ENCODE measurements around the gene LAMA4.
A peak's percentile ranks its signal among the peaks of the same experiment; 100 is the strongest.

LAMA4 gene

GRCh38 chr6:112253841-112254816 is at the start of gene LAMA4:
Gene LAMA4, minus strand, starts transcription at chr6:112254567. Its CDS starts 417 bp downstream, at chr6:112254150.
- H3K27ac ChIP-seq (ENCODE audit: low read depth, low read length), result no peak within 1 kb of the TSS
- H3K4me3 ChIP-seq (ENCODE audit: low read depth, low read length), result peak within 1 kb of the TSS; percentile 94
- H3K36me3 ChIP-seq (ENCODE audit: control insufficient read depth, insufficient read depth, low read length), result no peaks in the 10 kb centered on the region
- H3K27me3 ChIP-seq (ENCODE audit: control insufficient read depth, insufficient read depth, low read length), result peaks cover 45% of the 10 kb centered on the region
- H3K9ac ChIP-seq (ENCODE audit: low read length), result peak within 1 kb of the TSS; percentile 57
- H3K4me1 ChIP-seq (ENCODE audit: control insufficient read depth, insufficient read depth, low read length), result peaks cover 19% of the 10 kb centered on the region
- H3K9me3 ChIP-seq (ENCODE audit: control insufficient read depth, insufficient read depth, low read depth, low read length), result no peaks in the 10 kb centered on the region

- Histone ChIP-seq H3K27me3 (ENCODE audit: control insufficient read depth, insufficient read depth, low read length) (no peaks in the 10 kb centered on the region), H3K4me3 (ENCODE audit: low read depth, low read length) (no peak overlapping the region), H3K4me1 (ENCODE audit: control insufficient read depth, insufficient read depth, low read length) (no peaks in the 10 kb centered on the region), H3K27ac (ENCODE audit: low read depth, low read length) (no peak overlapping the region), H3K9me3 (ENCODE audit: control insufficient read depth, insufficient read depth, low read depth, low read length) (no peaks in the 10 kb centered on the region), H3K36me3 (ENCODE audit: control insufficient read depth, insufficient read depth, low read length) (no peaks in the 10 kb centered on the region), H3K9ac (ENCODE audit: low read length) (no peak overlapping the region)
These were observed 47.9 kb upstream of the LAMA4 start for GRCh38 chr6:112302142-112302705.

GRCh38 chr6:112300896-112301295 is 46.5 kb upstream of the LAMA4 start:
- no peaks in the 10 kb centered on the region for H3K27me3 ChIP-seq (ENCODE audit: control insufficient read depth, insufficient read depth, low read length)
- no peaks in the 10 kb centered on the region for H3K4me1 ChIP-seq (ENCODE audit: control insufficient read depth, insufficient read depth, low read length)
- H3K9me3 ChIP-seq (ENCODE audit: control insufficient read depth, insufficient read depth, low read depth, low read length), result no peaks in the 10 kb centered on the region
- H3K9ac ChIP-seq (ENCODE audit: low read length), result no peak overlapping the region
- no peak overlapping the region for H3K4me3 ChIP-seq (ENCODE audit: low read depth, low read length)
- no peaks in the 10 kb centered on the region for H3K36me3 ChIP-seq (ENCODE audit: control insufficient read depth, insufficient read depth, low read length)
- no peak overlapping the region for H3K27ac ChIP-seq (ENCODE audit: low read depth, low read length)

- H3K9ac ChIP-seq (ENCODE audit: low read length), result no peak overlapping the region
- no peak overlapping the region for H3K4me3 ChIP-seq (ENCODE audit: low read depth, low read length)
- H3K4me1 ChIP-seq (ENCODE audit: control insufficient read depth, insufficient read depth, low read length), result no peaks in the 10 kb centered on the region
- no peaks in the 10 kb centered on the region for H3K9me3 ChIP-seq (ENCODE audit: control insufficient read depth, insufficient read depth, low read depth, low read length)
- H3K27ac ChIP-seq (ENCODE audit: low read depth, low read length), result no peak overlapping the region
- no peaks in the 10 kb centered on the region for H3K27me3 ChIP-seq (ENCODE audit: control insufficient read depth, insufficient read depth, low read length)
- H3K36me3 ChIP-seq (ENCODE audit: control insufficient read depth, insufficient read depth, low read length), result no peaks in the 10 kb centered on the region
These were observed 44.5 kb upstream of the LAMA4 start for GRCh38 chr6:112298816-112299281.

- Histone ChIP-seq H3K4me1 (ENCODE audit: control insufficient read depth, insufficient read depth, low read length) (no peaks in the 10 kb centered on the region), H3K27ac (ENCODE audit: low read depth, low read length) (no peak overlapping the region), H3K9ac (ENCODE audit: low read length) (no peak overlapping the region), H3K36me3 (ENCODE audit: control insufficient read depth, insufficient read depth, low read length) (no peaks in the 10 kb centered on the region), H3K27me3 (ENCODE audit: control insufficient read depth, insufficient read depth, low read length) (no peaks in the 10 kb centered on the region), H3K4me3 (ENCODE audit: low read depth, low read length) (no peak overlapping the region), H3K9me3 (ENCODE audit: control insufficient read depth, insufficient read depth, low read depth, low read length) (no peaks in the 10 kb centered on the region)
These were observed 43.8 kb upstream of the LAMA4 start for GRCh38 chr6:112298021-112298745.

- no peak overlapping the region for H3K27ac ChIP-seq (ENCODE audit: low read depth, low read length)
- no peak overlapping the region for H3K4me3 ChIP-seq (ENCODE audit: low read depth, low read length)
- no peaks in the 10 kb centered on the region for H3K9me3 ChIP-seq (ENCODE audit: control insufficient read depth, insufficient read depth, low read depth, low read length)
- no peaks in the 10 kb centered on the region for H3K36me3 ChIP-seq (ENCODE audit: control insufficient read depth, insufficient read depth, low read length)
- no peaks in the 10 kb centered on the region for H3K27me3 ChIP-seq (ENCODE audit: control insufficient read depth, insufficient read depth, low read length)
- H3K9ac ChIP-seq (ENCODE audit: low read length), result no peak overlapping the region
- no peaks in the 10 kb centered on the region for H3K4me1 ChIP-seq (ENCODE audit: control insufficient read depth, insufficient read depth, low read length)
These were observed 42.3 kb upstream of the LAMA4 start for GRCh38 chr6:112296694-112297093.

- Histone ChIP-seq H3K9me3 (ENCODE audit: control insufficient read depth, insufficient read depth, low read depth, low read length) (no peaks in the 10 kb centered on the region), H3K36me3 (ENCODE audit: control insufficient read depth, insufficient read depth, low read length) (no peaks in the 10 kb centered on the region), H3K27me3 (ENCODE audit: control insufficient read depth, insufficient read depth, low read length) (no peaks in the 10 kb centered on the region), H3K9ac (ENCODE audit: low read length) (no peak overlapping the region), H3K4me1 (ENCODE audit: control insufficient read depth, insufficient read depth, low read length) (no peaks in the 10 kb centered on the region), H3K4me3 (ENCODE audit: low read depth, low read length) (no peak overlapping the region), H3K27ac (ENCODE audit: low read depth, low read length) (no peak overlapping the region)
These were observed 41.8 kb upstream of the LAMA4 start for GRCh38 chr6:112296122-112296521.

- no peak overlapping the region for H3K4me3 ChIP-seq (ENCODE audit: low read depth, low read length)
- H3K27ac ChIP-seq (ENCODE audit: low read depth, low read length), result no peak overlapping the region
- no peaks in the 10 kb centered on the region for H3K9me3 ChIP-seq (ENCODE audit: control insufficient read depth, insufficient read depth, low read depth, low read length)
- 0 out of 2 replicates have a peak, but pooled peaks cover 3% of the 10 kb centered on the region for H3K4me1 ChIP-seq (ENCODE audit: control insufficient read depth, insufficient read depth, low read length)
- no peaks in the 10 kb centered on the region for H3K27me3 ChIP-seq (ENCODE audit: control insufficient read depth, insufficient read depth, low read length)
- H3K36me3 ChIP-seq (ENCODE audit: control insufficient read depth, insufficient read depth, low read length), result no peaks in the 10 kb centered on the region
- H3K9ac ChIP-seq (ENCODE audit: low read length), result no peak overlapping the region
These were observed 36.9 kb upstream of the LAMA4 start for GRCh38 chr6:112291161-112291762.

GRCh38 chr6:112289038-112289566 is 34.7 kb upstream of the LAMA4 start:
- 0 out of 2 replicates have a peak, but pooled peaks cover 3% of the 10 kb centered on the region for H3K4me1 ChIP-seq (ENCODE audit: control insufficient read depth, insufficient read depth, low read length)
- H3K36me3 ChIP-seq (ENCODE audit: control insufficient read depth, insufficient read depth, low read length), result no peaks in the 10 kb centered on the region
- no peak overlapping the region for H3K9ac ChIP-seq (ENCODE audit: low read length)
- H3K4me3 ChIP-seq (ENCODE audit: low read depth, low read length), result no peak overlapping the region
- H3K27me3 ChIP-seq (ENCODE audit: control insufficient read depth, insufficient read depth, low read length), result no peaks in the 10 kb centered on the region
- no peak overlapping the region for H3K27ac ChIP-seq (ENCODE audit: low read depth, low read length)
- no peaks in the 10 kb centered on the region for H3K9me3 ChIP-seq (ENCODE audit: control insufficient read depth, insufficient read depth, low read depth, low read length)

- Histone ChIP-seq H3K27ac (ENCODE audit: low read depth, low read length) (no peak overlapping the region), H3K27me3 (ENCODE audit: control insufficient read depth, insufficient read depth, low read length) (no peaks in the 10 kb centered on the region)
These were observed 34.1 kb upstream of the LAMA4 start for GRCh38 chr6:112288475-112288874.

More at GRCh38 chr6:112288475-112288874, 34.1 kb upstream of the LAMA4 start:
- no peaks in the 10 kb centered on the region for H3K36me3 ChIP-seq (ENCODE audit: control insufficient read depth, insufficient read depth, low read length)
- no peak overlapping the region for H3K4me3 ChIP-seq (ENCODE audit: low read depth, low read length)
- 0 out of 2 replicates have a peak, but pooled peaks cover 3% of the 10 kb centered on the region for H3K4me1 ChIP-seq (ENCODE audit: control insufficient read depth, insufficient read depth, low read length)
- H3K9me3 ChIP-seq (ENCODE audit: control insufficient read depth, insufficient read depth, low read depth, low read length), result no peaks in the 10 kb centered on the region
- H3K9ac ChIP-seq (ENCODE audit: low read length), result no peak overlapping the region
